IMR-90 (cell line): Measurements from ENCODE around the gene TFIP11. TPM values are rescaled to one million over a fixed set of nuclear protein-coding genes. Genes with fewer than 3 reads are reported as not detected.

Experiments used
- ATAC-seq: fragments of 200-7000 bp; cut with Tn5 transposase; 2 replicates; pipeline ENCODE4 v1.9.1; 2020; ENCODE audit warnings: low read depth, mild to moderate bottlenecking, moderate library complexity
- BruUV-seq: library from RNA; stranded (reverse); fragments of 400-500 nt; replicated peaks from 2 replicates; lab custom pipeline; 2021; lab: Mats Ljungman, UMichigan
- CTCF ChIA-PET: fragments of 300-600 bp; formaldehyde crosslinking; extraction: SDS; loops from one replicate; lab custom pipeline; 2021; ENCODE audit warnings: antibody characterized with exemption; lab: Yijun Ruan, JAX
- POLR2A ChIA-PET: fragments of 300-600 bp; sonication (Branson Sonifier 250); formaldehyde crosslinking; loops from one replicate; lab custom pipeline; 2022; ENCODE audit warnings: antibody characterized with exemption; ENCODE audit not compliant: unreplicated experiment; lab: Charles Lee
- DNase-seq: peaks from one replicate; pipeline ENCODE4 v3.0.0; 2013
- H2AFZ ChIP-seq: replicated peaks from 2 replicates; pipeline ENCODE3; 2013; ENCODE audit warnings: low read length, mild to moderate bottlenecking; ENCODE audit not compliant: poor library complexity
- H2AK5ac ChIP-seq: 2 replicates; pipeline ENCODE4 v1.6.1; 2013; ENCODE audit warnings: low read depth, low read length, inconsistent platforms
- H2AK9ac ChIP-seq: replicated peaks from 2 replicates; pipeline ENCODE3; 2013; ENCODE audit warnings: mild to moderate bottlenecking, low read depth, low read length, moderate library complexity; ENCODE audit not compliant: poor library complexity
- H2BK120ac ChIP-seq: 2 replicates; pipeline ENCODE4 v1.6.1; 2013; ENCODE audit warnings: low read depth, low read length, inconsistent platforms
- H2BK15ac ChIP-seq: 3 replicates; pipeline ENCODE4 v1.6.1; 2013; ENCODE audit warnings: low read depth, low read length, inconsistent platforms
- H2BK20ac ChIP-seq: 2 replicates; pipeline ENCODE4 v1.6.1; 2013; ENCODE audit warnings: low read depth, mild to moderate bottlenecking, inconsistent platforms, low read length, moderate library complexity
- H2BK5ac ChIP-seq: 2 replicates; pipeline ENCODE4 v1.6.1; 2013; ENCODE audit warnings: mild to moderate bottlenecking, low read depth, low read length, inconsistent platforms; ENCODE audit not compliant: poor library complexity, severe bottlenecking
- H3K14ac ChIP-seq: replicated peaks from 2 replicates; pipeline ENCODE4 v1.6.1; 2013; ENCODE audit warnings: low read depth, low read length, inconsistent platforms
- H3K18ac ChIP-seq: 2 replicates; pipeline ENCODE4 v1.6.1; 2013; ENCODE audit warnings: low read depth, low read length, control low read depth
- H3K23ac ChIP-seq: 2 replicates; pipeline ENCODE4 v1.6.1; 2013; ENCODE audit warnings: low read depth, low read length, inconsistent platforms
- H3K27ac ChIP-seq: 2 replicates; pipeline ENCODE4 v1.5.1; 2013; ENCODE audit warnings: mild to moderate bottlenecking, control low read depth, low read length; ENCODE audit not compliant: insufficient read depth
- H3K27me3 ChIP-seq: 2 replicates; pipeline ENCODE4 v1.6.1; 2013; ENCODE audit warnings: low read length; ENCODE audit not compliant: control insufficient read depth, insufficient read depth
- H3K36me3 ChIP-seq: 2 replicates; pipeline ENCODE4 v1.6.1; 2013; ENCODE audit warnings: low read length, mixed read lengths; ENCODE audit not compliant: control insufficient read depth, insufficient read depth
- H3K4ac ChIP-seq: 2 replicates; pipeline ENCODE4 v1.6.1; 2013; ENCODE audit warnings: low read depth, low read length, inconsistent platforms
- H3K4me1 ChIP-seq: 2 replicates; pipeline ENCODE4 v1.6.1; 2013; ENCODE audit warnings: low read length, mixed read lengths; ENCODE audit not compliant: control insufficient read depth, insufficient read depth
- H3K4me2 ChIP-seq: 2 replicates; pipeline ENCODE4 v1.6.1; 2013; ENCODE audit warnings: low read depth, mild to moderate bottlenecking, control low read depth, low read length, moderate library complexity
- H3K4me3 ChIP-seq: 2 replicates; pipeline ENCODE4 v1.5.1; 2013; ENCODE audit warnings: low read depth, mild to moderate bottlenecking, control low read depth, low read length, moderate library complexity; ENCODE audit not compliant: insufficient read depth
- H3K56ac ChIP-seq: 2 replicates; pipeline ENCODE4 v1.6.1; 2013; ENCODE audit warnings: low read length, inconsistent platforms; ENCODE audit not compliant: insufficient read depth; ENCODE audit errors: extremely low read depth
- H3K79me1 ChIP-seq, 2 experiments: 2 replicates each; pipeline ENCODE4 v1.6.1; 2013; ENCODE audit warnings: low read length in 2 of 2, inconsistent platforms in 1 of 2, low read depth in 1 of 2
- H3K9ac ChIP-seq: 2 replicates; pipeline ENCODE4 v1.6.1; 2013; ENCODE audit warnings: low read depth, low read length, control low read depth
- H3K9me1 ChIP-seq: 2 replicates; pipeline ENCODE4 v1.6.1; 2013; ENCODE audit warnings: low read length, inconsistent platforms; ENCODE audit not compliant: insufficient read depth
- H3K9me3 ChIP-seq: 2 replicates; pipeline ENCODE4 v1.6.1; 2013; ENCODE audit warnings: low read length; ENCODE audit not compliant: control insufficient read depth, insufficient read depth
- H4K20me1 ChIP-seq: 2 replicates; pipeline ENCODE4 v1.6.1; 2013; ENCODE audit warnings: low read length, inconsistent platforms; ENCODE audit not compliant: insufficient read depth
- H4K5ac ChIP-seq: 2 replicates; pipeline ENCODE4 v1.6.1; 2013; ENCODE audit warnings: mild to moderate bottlenecking, low read depth, low read length, control low read depth
- H4K8ac ChIP-seq, 2 experiments: 2 replicates each; pipeline ENCODE4 v1.6.1; 2013; ENCODE audit warnings: low read depth in 2 of 2, low read length in 2 of 2, control low read depth in 1 of 2, inconsistent platforms in 1 of 2
- H4K91ac ChIP-seq: 2 replicates; pipeline ENCODE4 v1.6.1; 2013; ENCODE audit warnings: low read depth, low read length, inconsistent platforms; ENCODE audit not compliant: insufficient read depth
- BHLHE40 ChIP-seq: fragments of 150-350 bp; IDR thresholded peaks from 2 replicates; pipeline ENCODE4 v1.6.1; 2016; ENCODE audit warnings: mild to moderate bottlenecking, low read depth, low read length
- CEBPB ChIP-seq: IDR thresholded peaks from 2 replicates; pipeline ENCODE4 v1.6.1; 2012; ENCODE audit warnings: low read depth, low read length, improper control_type of control experiment
- CHD1 ChIP-seq: IDR thresholded peaks from 2 replicates; pipeline ENCODE4 v1.6.1; 2012; ENCODE audit warnings: low read depth, low read length, improper control_type of control experiment
- CTCF ChIP-seq: conservative IDR thresholded peaks from 2 replicates; pipeline ENCODE4 v1.5.1; 2012; ENCODE audit warnings: mild to moderate bottlenecking, low read depth, low read length, improper control_type of control experiment
- FOS ChIP-seq: fragments of 150-350 bp; IDR thresholded peaks from 2 replicates; pipeline ENCODE4 v1.6.1; 2016; ENCODE audit warnings: low read depth, low read length
- MAFK ChIP-seq: IDR thresholded peaks from 2 replicates; pipeline ENCODE4 v1.6.1; 2012; ENCODE audit warnings: low read depth, low read length, improper control_type of control experiment
- MAZ ChIP-seq: IDR thresholded peaks from 2 replicates; pipeline ENCODE4 v1.6.1; 2012; ENCODE audit warnings: low read depth, mild to moderate bottlenecking, low read length, improper control_type of control experiment, moderate library complexity, borderline replicate concordance
- MXI1 ChIP-seq: IDR thresholded peaks from 2 replicates; pipeline ENCODE4 v1.6.1; 2012; ENCODE audit warnings: low read depth, mild to moderate bottlenecking, low read length, moderate library complexity, borderline replicate concordance
- NFE2L2 ChIP-seq: fragments of 150-350 bp; IDR thresholded peaks from 2 replicates; pipeline ENCODE4 v1.6.1; 2016; ENCODE audit warnings: low read depth, mild to moderate bottlenecking, low read length
- POLR2A ChIP-seq: IDR thresholded peaks from 2 replicates; pipeline ENCODE4 v1.6.1; 2012; ENCODE audit warnings: mild to moderate bottlenecking, low read depth, low read length
- RAD21 ChIP-seq: IDR thresholded peaks from 2 replicates; pipeline ENCODE4 v1.6.1; 2012; ENCODE audit warnings: low read length, improper control_type of control experiment
- RCOR1 ChIP-seq: IDR thresholded peaks from 2 replicates; pipeline ENCODE4 v1.6.1; 2012; ENCODE audit warnings: mild to moderate bottlenecking, low read length, improper control_type of control experiment; ENCODE audit not compliant: insufficient replicate concordance
- RFX5 ChIP-seq: IDR thresholded peaks from 2 replicates; pipeline ENCODE4 v1.8.0; 2012; ENCODE audit warnings: low read depth, mild to moderate bottlenecking, low read length, moderate library complexity
- SMC3 ChIP-seq: fragments of 150-350 bp; IDR thresholded peaks from 2 replicates; pipeline ENCODE4 v1.6.1; 2016; ENCODE audit warnings: low read depth, mild to moderate bottlenecking, antibody characterized with exemption, low read length, moderate library complexity
- WGBS, 2 experiments: methylation state at CpG; one replicate each; pipeline versions ENCODE4 v1.1.5 to v1.1.7; 2013; ENCODE audit warnings: missing lambda C conversion rate in 2 of 2; ENCODE audit not compliant: insufficient read length in 1 of 2; ENCODE audit errors: extremely low coverage in 2 of 2; 5-methylcytosine and 5-hydroxymethylcytosine counted together
- dilution Hi-C: fragments of 300-500 bp; cut with HindIII; formaldehyde crosslinking; loops from one replicate; pipeline ENCODE4 v1.14.3; 2018; ENCODE audit warnings: low sequenced_read_pairs; ENCODE audit not compliant: unreplicated experiment
- in situ Hi-C: fragments of 300-500 bp; cut with MboI; formaldehyde crosslinking; loops from 3 replicates; pipeline ENCODE4 v1.14.3; 2019; ENCODE audit warnings: low sequenced_read_pairs, inconsistent platforms, mixed read lengths
- intact Hi-C: fragments of 100-400 bp; cut with micrococcal nuclease; formaldehyde crosslinking; loops from 2 replicates; pipeline ENCODE4 v1.10.0; 2022
- polyA plus RNA-seq, 3 experiments: library from polyadenylated mRNA; depleted of rRNA; stranded (reverse); fragments of >200 nt; gene quantifications; 2 replicates each; pipeline ENCODE4 v1.2.3, GENCODE V29; 2012; ENCODE audit warnings: low replicate concordance in 1 of 3
- total RNA-seq: library from RNA; depleted of rRNA; stranded (reverse); fragments of >200 nt; gene quantifications from 2 replicates; pipeline ENCODE4 v1.2.3, GENCODE V29; 2012
- TF ChIP-seq, protein P1 (sequence below): fragments of 150-350 bp; IDR thresholded peaks from 2 replicates; pipeline ENCODE4 v1.6.1; 2016; ENCODE audit warnings: low read depth, mild to moderate bottlenecking, low read length, moderate library complexity, borderline replicate concordance
- TF ChIP-seq, protein P2 (sequence below): fragments of 150-350 bp; IDR thresholded peaks from 2 replicates; pipeline ENCODE4 v1.6.1; 2017; ENCODE audit warnings: mild to moderate bottlenecking, antibody characterized with exemption, low read length, low read depth

The TFIP11 gene
- total and polyA plus RNA-seq, 2 of the 4 experiments (the other 2 are of a cell fraction), result 22.5 to 43.2 TPM

DNA sequence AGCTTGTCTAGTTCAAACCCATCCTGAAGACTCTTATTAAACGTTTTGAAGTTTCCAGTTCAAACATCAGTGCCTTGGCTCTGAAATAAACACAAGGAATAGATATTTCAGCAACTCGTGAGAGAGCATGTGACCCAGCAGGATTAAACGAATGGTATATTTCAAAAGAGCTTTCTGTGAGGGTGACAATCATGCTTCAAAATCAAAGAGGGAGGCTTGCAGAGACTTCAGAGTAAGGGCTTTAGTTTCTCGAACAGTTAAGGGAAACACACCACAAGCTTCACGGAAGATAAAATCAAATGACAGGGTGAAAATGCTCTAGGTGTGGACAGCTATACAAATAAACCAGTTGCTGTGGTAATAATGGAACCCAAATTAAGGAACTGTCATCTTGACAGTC is 30.1 kb downstream of the TFIP11 start:
- Histone ChIP-seq H2BK5ac (no peak overlapping the region), H2BK120ac (no peak overlapping the region), H2BK20ac (no peak overlapping the region), H3K4me1 (peaks cover 11% of the 10 kb centered on the region), H4K8ac (no peak overlapping the region), H2AK5ac (no peak overlapping the region), H3K18ac (no peak overlapping the region), H4K5ac (no peak overlapping the region), H3K36me3 (peaks cover 11% of the 10 kb centered on the region), H2AFZ (no peak overlapping the region), H3K27ac (no peak overlapping the region), H3K4ac (no peak overlapping the region), H2BK15ac (no peak overlapping the region), H3K9ac (no peak overlapping the region), H4K20me1 (no peaks in the 10 kb centered on the region), H3K79me1 (peaks cover 33 to 70% of the 10 kb centered on the region in 2 experiments), H3K56ac (no peak overlapping the region), H3K4me3 (no peak overlapping the region), H3K9me1 (peaks cover 3% of the 10 kb centered on the region; the same call in 1 of the 2 replicates), H3K9me3 (no peaks in the 10 kb centered on the region), H2AK9ac (no peak overlapping the region), H3K4me2 (no peak overlapping the region), H4K91ac (no peak overlapping the region), H3K14ac (no peak overlapping the region), H3K23ac (no peak overlapping the region), H3K27me3 (no peaks in the 10 kb centered on the region)
- no peak for ATAC-seq
- ChIA-PET CTCF (no interaction called here), POLR2A (no interaction called here)
- DNase-seq, result no peak
- in situ Hi-C loops (no loop called here), dilution Hi-C loops (no loop called here), intact Hi-C loops (no loop called here)
- no TSS peak for BruUV-seq
- TF ChIP-seq BHLHE40 (no peak), RFX5 (no peak), CEBPB (no peak), MAFK (no peak), CTCF (no peak), POLR2A (no peak), RAD21 (no peak), SMC3 (no peak), MAZ (no peak), FOS (no peak), RCOR1 (no peak), MXI1 (no peak), NFE2L2 (no peak), CHD1 (no peak)
- TF ChIP-seq, protein P1, sequence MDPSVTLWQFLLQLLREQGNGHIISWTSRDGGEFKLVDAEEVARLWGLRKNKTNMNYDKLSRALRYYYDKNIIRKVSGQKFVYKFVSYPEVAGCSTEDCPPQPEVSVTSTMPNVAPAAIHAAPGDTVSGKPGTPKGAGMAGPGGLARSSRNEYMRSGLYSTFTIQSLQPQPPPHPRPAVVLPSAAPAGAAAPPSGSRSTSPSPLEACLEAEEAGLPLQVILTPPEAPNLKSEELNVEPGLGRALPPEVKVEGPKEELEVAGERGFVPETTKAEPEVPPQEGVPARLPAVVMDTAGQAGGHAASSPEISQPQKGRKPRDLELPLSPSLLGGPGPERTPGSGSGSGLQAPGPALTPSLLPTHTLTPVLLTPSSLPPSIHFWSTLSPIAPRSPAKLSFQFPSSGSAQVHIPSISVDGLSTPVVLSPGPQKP, result no peak
- TF ChIP-seq, protein P2, sequence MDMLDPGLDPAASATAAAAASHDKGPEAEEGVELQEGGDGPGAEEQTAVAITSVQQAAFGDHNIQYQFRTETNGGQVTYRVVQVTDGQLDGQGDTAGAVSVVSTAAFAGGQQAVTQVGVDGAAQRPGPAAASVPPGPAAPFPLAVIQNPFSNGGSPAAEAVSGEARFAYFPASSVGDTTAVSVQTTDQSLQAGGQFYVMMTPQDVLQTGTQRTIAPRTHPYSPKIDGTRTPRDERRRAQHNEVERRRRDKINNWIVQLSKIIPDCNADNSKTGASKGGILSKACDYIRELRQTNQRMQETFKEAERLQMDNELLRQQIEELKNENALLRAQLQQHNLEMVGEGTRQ, result no peak
- 60% methylated on average over 2 of the region's 5 CpGs; no CpG with 5 or more reads in 1 of the 2 experiments for WGBS, 2 experiments
